ENCODE measurements around the gene C1QB. TPM values are rescaled to one million over a fixed set of nuclear protein-coding genes. Genes with fewer than 3 reads are reported as not detected.

C1QB gene
- total and polyA plus RNA-seq, 2 of the 8 experiments (the other 6 are each of a cell fraction or from before 2014, with no cell fraction given): not detected

DNA sequence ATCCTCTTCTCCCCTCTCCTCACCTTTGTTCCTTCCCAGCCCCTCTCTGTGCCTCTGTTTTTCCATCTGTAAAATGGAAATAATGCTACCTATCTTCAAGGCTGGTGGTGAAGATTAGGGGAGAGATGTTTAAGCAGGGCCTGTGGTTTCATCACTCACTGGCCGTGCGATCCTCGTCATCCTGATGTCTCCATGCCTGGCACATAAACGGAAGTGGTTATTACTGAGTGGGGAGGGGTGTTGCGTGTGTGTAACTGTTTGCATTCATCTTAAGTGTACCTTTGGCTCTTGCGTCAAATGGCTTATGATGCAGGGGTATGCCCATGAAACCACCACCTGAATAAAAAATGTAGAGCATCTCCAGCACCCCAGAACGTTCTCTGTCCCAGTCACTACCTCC, 33.8 kb upstream of the C1QB start:
- Histone ChIP-seq H3K4me2 (ENCODE audit: insufficient read depth in 1 of 2, low read depth in 2 of 2, low read length in 2 of 2) (no peak overlapping the region), H2AK5ac (ENCODE audit: low read depth, low read length) (no peak overlapping the region), H2AFZ (ENCODE audit: low read length) (no peak overlapping the region), H3K23ac (ENCODE audit: insufficient read length) (no peak overlapping the region), H3K27me3 (replicated peaks in 1 of 4; ENCODE audit: control insufficient read depth in 3 of 4, extremely low read depth in 1 of 4, insufficient read depth in 3 of 4, low read length in 3 of 4) (no peaks in the 10 kb centered on the region), H4K8ac (ENCODE audit: extremely low read depth, insufficient read depth, low read length) (no peak overlapping the region), H3K4me3 (ENCODE audit: extremely low read depth in 1 of 4, insufficient read depth in 2 of 4, low read depth in 3 of 4, low read length in 4 of 4) (no peak overlapping the region), H4K5ac (ENCODE audit: insufficient read length, low read depth, low read length) (no peak overlapping the region), H3K4me1 (replicated peaks in 1 of 4; ENCODE audit: control insufficient read depth in 3 of 4, insufficient read depth in 4 of 4, low read length in 3 of 4) (peaks cover 0 to 5% (median under 1%) of the 10 kb centered on the region in 4 experiments; a peak in 2 of 7 replicates), H4K91ac (replicated peaks; ENCODE audit: insufficient read length, low read length) (no peak overlapping the region), H3K56ac (replicated peaks; ENCODE audit: insufficient read length, low read depth, low read length) (no peak overlapping the region), H3K79me1 (ENCODE audit: low read depth, low read length) (no peaks in the 10 kb centered on the region), H3K9ac (replicated peaks in 1 of 4; ENCODE audit: extremely low read depth in 1 of 4, low read depth in 3 of 4, low read length in 3 of 4) (no peak overlapping the region), H3K18ac (ENCODE audit: extremely low read depth, low read length) (no peak overlapping the region), H3K36me3 (ENCODE audit: control insufficient read depth in 2 of 4, insufficient read depth in 4 of 4, low read length in 3 of 4) (no peaks in the 10 kb centered on the region), H3K14ac (ENCODE audit: insufficient read length) (no peak overlapping the region), H2BK120ac (replicated peaks; ENCODE audit: low read depth, low read length) (no peak overlapping the region), H2BK12ac (ENCODE audit: low read depth, low read length) (no peak overlapping the region), H2BK5ac (ENCODE audit: low read depth, low read length) (no peak overlapping the region), H3K27ac (ENCODE audit: low read depth, low read length) (no peak overlapping the region), H4K20me1 (replicated peaks in 1 of 2; ENCODE audit: control insufficient read depth in 1 of 2, insufficient read depth in 2 of 2, low read length in 2 of 2) (peaks cover 0 to 2% of the 10 kb centered on the region in 2 experiments), H3K23me2 (ENCODE audit: low read depth, low read length) (no peaks in the 10 kb centered on the region), H2BK15ac (ENCODE audit: low read length) (0 out of 2 replicates have a peak overlapping the region, but pooled peaks have one; percentile 53), H2BK20ac (ENCODE audit: low read length) (no peak overlapping the region), H3K79me2 (ENCODE audit: control insufficient read depth in 1 of 2, insufficient read depth in 2 of 2, low read length in 2 of 2) (no peaks in the 10 kb centered on the region), H3K4ac (replicated peaks; ENCODE audit: insufficient read length, low read depth, low read length) (no peak overlapping the region), H3K9me3 (ENCODE audit: insufficient read depth in 2 of 2, low read depth in 1 of 2, low read length in 1 of 2) (no peaks in the 10 kb centered on the region)
- CTCF ChIA-PET (ENCODE audit: partially characterized antibody): interaction anchor here (1.2 to 1.6 kb wide), 3 partner anchors 17 to 199 kb away, joined by 3 to 4 read pairs (median 4); partner anchors contain the start of gene C1QA
- POLR2A ChIA-PET (ENCODE audit: partially characterized antibody): interaction anchor here (1.3 kb wide), 1 partner anchor 20 kb away, joined by 5 read pairs; no protein-coding TSS in a partner anchor
- FAIRE-seq: no peak
- DNase-seq (ENCODE audit: low read depth in 1 of 2, low spot score in 2 of 2): no peak
- WGBS, 2 experiments (ENCODE audit: extremely low coverage in 1 of 2, insufficient coverage in 1 of 2, insufficient read length in 1 of 2, insufficient replicate concordance in 2 of 2, low coverage in 1 of 2, low lambda C conversion rate in 2 of 2, missing lambda C conversion rate in 1 of 2): 91% methylated on average over 7 of the region's 7 CpGs; no CpG with 5 or more reads in 1 of the 2 experiments
- no peak for TF ChIP-seq RXRA (IDR thresholded peaks at IDR 0.05; ENCODE audit: insufficient read depth, low read depth, low read length)
- no peak for TF ChIP-seq SP4 (IDR thresholded peaks at IDR 0.05; ENCODE audit: low read length)
- no peak for TF ChIP-seq NANOG (IDR thresholded peaks at IDR 0.05; ENCODE audit: insufficient read depth, low read depth, low read length, poor library complexity, severe bottlenecking)
- TF ChIP-seq SP1 (IDR thresholded peaks at IDR 0.05; ENCODE audit: low read depth, low read length): no peak
- no peak for TF ChIP-seq SRF (IDR thresholded peaks at IDR 0.05; ENCODE audit: low read depth, low read length)
- TF ChIP-seq, protein P1, sequence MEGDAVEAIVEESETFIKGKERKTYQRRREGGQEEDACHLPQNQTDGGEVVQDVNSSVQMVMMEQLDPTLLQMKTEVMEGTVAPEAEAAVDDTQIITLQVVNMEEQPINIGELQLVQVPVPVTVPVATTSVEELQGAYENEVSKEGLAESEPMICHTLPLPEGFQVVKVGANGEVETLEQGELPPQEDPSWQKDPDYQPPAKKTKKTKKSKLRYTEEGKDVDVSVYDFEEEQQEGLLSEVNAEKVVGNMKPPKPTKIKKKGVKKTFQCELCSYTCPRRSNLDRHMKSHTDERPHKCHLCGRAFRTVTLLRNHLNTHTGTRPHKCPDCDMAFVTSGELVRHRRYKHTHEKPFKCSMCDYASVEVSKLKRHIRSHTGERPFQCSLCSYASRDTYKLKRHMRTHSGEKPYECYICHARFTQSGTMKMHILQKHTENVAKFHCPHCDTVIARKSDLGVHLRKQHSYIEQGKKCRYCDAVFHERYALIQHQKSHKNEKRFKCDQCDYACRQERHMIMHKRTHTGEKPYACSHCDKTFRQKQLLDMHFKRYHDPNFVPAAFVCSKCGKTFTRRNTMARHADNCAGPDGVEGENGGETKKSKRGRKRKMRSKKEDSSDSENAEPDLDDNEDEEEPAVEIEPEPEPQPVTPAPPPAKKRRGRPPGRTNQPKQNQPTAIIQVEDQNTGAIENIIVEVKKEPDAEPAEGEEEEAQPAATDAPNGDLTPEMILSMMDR (IDR thresholded peaks at IDR 0.05; ENCODE audit: control extremely low read depth in 1 of 3, insufficient read depth in 1 of 3, low read depth in 1 of 3, low read length in 3 of 3): no peak
- no peak for TF ChIP-seq KDM4A (IDR thresholded peaks at IDR 0.05; ENCODE audit: low read depth, low read length, severe bottlenecking)
- TF ChIP-seq, protein P2, sequence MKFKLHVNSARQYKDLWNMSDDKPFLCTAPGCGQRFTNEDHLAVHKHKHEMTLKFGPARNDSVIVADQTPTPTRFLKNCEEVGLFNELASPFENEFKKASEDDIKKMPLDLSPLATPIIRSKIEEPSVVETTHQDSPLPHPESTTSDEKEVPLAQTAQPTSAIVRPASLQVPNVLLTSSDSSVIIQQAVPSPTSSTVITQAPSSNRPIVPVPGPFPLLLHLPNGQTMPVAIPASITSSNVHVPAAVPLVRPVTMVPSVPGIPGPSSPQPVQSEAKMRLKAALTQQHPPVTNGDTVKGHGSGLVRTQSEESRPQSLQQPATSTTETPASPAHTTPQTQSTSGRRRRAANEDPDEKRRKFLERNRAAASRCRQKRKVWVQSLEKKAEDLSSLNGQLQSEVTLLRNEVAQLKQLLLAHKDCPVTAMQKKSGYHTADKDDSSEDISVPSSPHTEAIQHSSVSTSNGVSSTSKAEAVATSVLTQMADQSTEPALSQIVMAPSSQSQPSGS (IDR thresholded peaks at IDR 0.05; ENCODE audit: low read length): no peak
- TF ChIP-seq EZH2 (IDR thresholded peaks at IDR 0.05; ENCODE audit: low read depth, low read length, severe bottlenecking): no peak
